GM23338 (cell line): ENCODE data around the gene SLC13A3. TPM values are rescaled to one million over a fixed set of nuclear protein-coding genes. Genes with fewer than 3 reads are reported as not detected.

ENCODE experiments used
- CTCF ChIP-seq, 2 experiments: fragments of 200-600 bp in 1 of 2; sonication (generic) in 1 of 2; conservative IDR thresholded peaks; 2 replicates each; pipeline versions ENCODE4 v1.5.1 to v1.6.1; 2016 to 2017; ENCODE audit warnings: antibody characterized with exemption in 2 of 2, low read depth in 2 of 2, mild to moderate bottlenecking in 2 of 2, moderate library complexity in 1 of 2
- EZH2 ChIP-seq: fragments of 200-600 bp; sonication (generic); IDR thresholded peaks from one replicate; pipeline ENCODE4 v1.8.0; 2017; ENCODE audit warnings: antibody characterized with exemption, mild to moderate bottlenecking, low read depth; ENCODE audit not compliant: unreplicated experiment
- EZH2phosphoT487 ChIP-seq: fragments of 200-600 bp; sonication (generic); IDR thresholded peaks from one replicate; pipeline ENCODE4 v1.8.1; 2018; ENCODE audit warnings: antibody characterized with exemption; ENCODE audit not compliant: unreplicated experiment
- JUNB ChIP-seq: IDR thresholded peaks from one replicate; pipeline ENCODE4 v1.6.1; 2016; ENCODE audit warnings: antibody characterized with exemption; ENCODE audit not compliant: unreplicated experiment
- NANOG ChIP-seq: IDR thresholded peaks from 2 replicates; pipeline ENCODE4 v1.6.1; 2016; ENCODE audit warnings: antibody characterized with exemption, borderline replicate concordance
- REST ChIP-seq: IDR thresholded peaks from one replicate; pipeline ENCODE4 v1.6.1; 2018; ENCODE audit warnings: antibody characterized with exemption; ENCODE audit not compliant: unreplicated experiment
- ZNF114 ChIP-seq: fragments of 250-450 bp; sonication (Bioruptor Pico); IDR thresholded peaks from 2 replicates; pipeline ENCODE4 v1.5.0; 2020; ENCODE audit warnings: mild to moderate bottlenecking, moderate library complexity
- ZNF462 ChIP-seq: fragments of 250-450 bp; sonication (Bioruptor Pico); IDR thresholded peaks from 2 replicates; pipeline ENCODE4 v1.5.0; 2020; ENCODE audit warnings: mild to moderate bottlenecking, moderate library complexity
- polyA plus RNA-seq: library from polyadenylated mRNA; unstranded; fragments of >200 nt; fragmentation: Nextera tagmentation; extraction: Ambion mirVana; gene quantifications from 2 replicates; pipeline ENCODE4 v1.2.1, GENCODE V29; 2016
- total RNA-seq: library from RNA; depleted of rRNA; stranded (reverse); fragments of >200 nt; shearing (Covaris generic); gene quantifications from 2 replicates; pipeline ENCODE4 v1.2.3, GENCODE V29; 2014
- TF ChIP-seq, protein P1 (sequence below): IDR thresholded peaks from 2 replicates; pipeline ENCODE4 v1.6.1; 2016; ENCODE audit warnings: antibody characterized with exemption

The SLC13A3 gene
- total and polyA plus RNA-seq, 2 experiments from 2014 or later = 8.6 to 9.1 TPM

DNA sequence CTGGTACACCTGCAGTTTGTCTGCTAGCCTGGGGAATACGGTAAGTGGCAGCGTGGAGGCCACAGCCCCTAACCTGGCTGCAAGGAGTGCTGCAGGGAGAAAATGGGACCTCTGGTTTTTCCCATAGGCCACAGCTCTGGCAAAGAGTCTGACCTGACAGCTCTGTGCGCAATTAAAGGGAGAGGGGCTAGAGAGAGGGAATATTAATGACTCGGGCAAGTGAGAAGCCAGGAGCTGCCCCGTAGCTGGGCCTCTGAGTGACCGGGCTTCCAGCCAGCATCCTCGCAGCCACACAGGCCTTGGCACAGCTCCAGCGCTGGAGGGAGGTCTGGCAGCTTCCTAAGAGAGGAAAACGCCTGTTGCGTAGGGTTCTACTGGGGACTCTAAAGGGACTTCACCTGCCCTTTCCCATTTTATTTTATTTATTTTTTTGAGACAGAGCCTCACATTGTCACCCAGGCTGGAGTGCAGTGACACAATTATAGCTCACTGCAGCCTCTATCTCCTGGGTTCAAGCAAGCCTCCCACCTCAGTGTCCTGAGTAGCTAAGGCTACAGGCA is 82.6 kb downstream of the SLC13A3 start (continued):
- TF ChIP-seq ZNF462 (CRISPR knock-in tag) (no peak), EZH2 (no peak), REST (no peak), NANOG (no peak), CTCF (conservative IDR thresholded peaks at IDR 0.05; ENCODE audit: low read depth in 2 of 2) (no peak), ZNF114 (CRISPR knock-in tag) (no peak), EZH2phosphoT487 (no peak), JUNB (no peak)
- TF ChIP-seq, protein P1, sequence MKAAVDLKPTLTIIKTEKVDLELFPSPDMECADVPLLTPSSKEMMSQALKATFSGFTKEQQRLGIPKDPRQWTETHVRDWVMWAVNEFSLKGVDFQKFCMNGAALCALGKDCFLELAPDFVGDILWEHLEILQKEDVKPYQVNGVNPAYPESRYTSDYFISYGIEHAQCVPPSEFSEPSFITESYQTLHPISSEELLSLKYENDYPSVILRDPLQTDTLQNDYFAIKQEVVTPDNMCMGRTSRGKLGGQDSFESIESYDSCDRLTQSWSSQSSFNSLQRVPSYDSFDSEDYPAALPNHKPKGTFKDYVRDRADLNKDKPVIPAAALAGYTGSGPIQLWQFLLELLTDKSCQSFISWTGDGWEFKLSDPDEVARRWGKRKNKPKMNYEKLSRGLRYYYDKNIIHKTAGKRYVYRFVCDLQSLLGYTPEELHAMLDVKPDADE = no peak
